ENCODE measurements around the gene TRIM27.

The TRIM27 gene

DNA sequence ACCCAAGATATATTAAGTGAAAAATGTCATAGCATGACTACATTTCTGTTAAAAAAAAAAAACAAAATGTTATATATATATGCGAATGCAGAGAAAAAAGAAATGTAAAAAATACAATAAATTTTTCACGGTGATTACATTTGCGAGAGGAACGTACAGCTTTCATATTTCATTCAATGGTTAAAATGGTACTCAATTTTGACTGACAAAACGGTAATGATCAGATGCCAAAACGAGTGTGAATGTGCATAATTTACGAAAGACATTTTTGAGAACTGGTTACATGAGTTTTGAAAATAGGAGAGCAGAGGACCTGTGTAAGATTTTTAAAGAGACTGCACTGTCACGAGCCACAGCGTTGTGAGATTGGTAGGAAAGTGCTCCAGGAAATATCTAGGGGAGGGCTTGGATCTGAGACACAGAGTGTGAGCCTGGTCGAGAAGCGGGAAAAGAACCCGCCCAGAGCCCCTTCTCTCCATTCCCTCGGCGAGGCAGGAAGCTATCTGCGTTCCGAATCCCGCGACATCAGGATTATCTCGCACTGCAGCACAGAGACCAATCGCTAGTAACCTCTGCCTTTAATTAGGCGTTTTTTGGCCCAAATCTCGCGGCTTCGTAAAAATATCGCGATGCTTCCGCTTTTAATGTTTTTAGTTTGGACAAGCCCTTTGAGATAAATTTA, 28.5 kb downstream of the TRIM27 start:
- TF ChIP-seq Cebpa-rat (IDR thresholded peaks at IDR 0.05) = no peak
- Histone ChIP-seq H3K9ac (peak overlapping the region; percentile 89 to 97 (median 95)), H3K36me3 (peaks cover 4 to 14% (median 11%) of the 10 kb centered on the region in 11 experiments; a peak in 17 of 22 replicates), H3K4me1 (peaks cover 2 to 26% (median 15%) of the 10 kb centered on the region in 10 experiments; a peak in 18 of 20 replicates), H3K4me2 (peak overlapping the region; percentile 61 to 95 (median 82)), H3K4me3 (peak overlapping the region; percentile 67 to 81 (median 74)), H3K27me3 (no peaks in the 10 kb centered on the region), H3K9me3 (replicated peaks in 1 of 11) (peaks cover 0 to 10% (median 5%) of the 10 kb centered on the region in 11 experiments; a peak in 8 of 22 replicates), H3K27ac (peak overlapping the region; percentile 87 to 98 (median 96)), H4K20me1 (no peaks in the 10 kb centered on the region; a peak in 1 of 22 replicates)

DNA sequence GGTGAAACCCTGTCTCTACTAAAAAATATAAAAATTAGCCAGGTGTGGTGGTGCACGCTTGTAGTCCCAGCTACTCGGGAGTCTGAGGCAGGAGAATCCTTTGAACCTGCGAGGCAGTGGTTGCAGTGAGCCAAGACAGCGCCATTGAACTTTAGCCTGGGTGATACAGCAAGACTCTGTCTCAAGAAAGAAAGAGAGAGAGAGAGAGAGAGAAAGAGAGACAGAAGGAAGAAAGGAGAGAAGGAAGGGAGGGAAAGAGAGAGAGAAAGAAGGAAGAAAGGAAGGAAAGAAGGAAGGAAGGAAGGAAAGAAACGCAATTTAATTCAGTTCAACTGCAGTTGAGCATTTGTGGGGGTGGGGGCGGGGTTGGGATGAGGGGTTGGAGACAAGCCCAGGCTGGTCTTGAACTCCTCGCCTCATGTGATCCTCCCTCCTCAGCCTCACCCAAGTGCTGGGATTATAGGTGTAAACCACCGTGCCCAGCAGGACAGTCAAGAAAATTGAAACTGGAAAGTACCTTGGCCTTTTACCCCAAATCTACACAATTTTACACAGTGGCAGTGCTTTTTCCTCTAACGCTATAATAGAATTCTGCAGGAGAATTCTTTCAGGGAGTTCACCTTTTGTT, 30.5 kb downstream of the TRIM27 start:
- Histone ChIP-seq H3K9me3 (replicated peaks in 1 of 11) (peaks cover 0 to 11% (median 6%) of the 10 kb centered on the region in 11 experiments; a peak in 10 of 22 replicates), H3K4me3 (no peak overlapping the region), H3K27ac (no peak overlapping the region), H3K27me3 (no peaks in the 10 kb centered on the region), H4K20me1 (no peaks in the 10 kb centered on the region), H3K36me3 (no peaks in the 10 kb centered on the region), H3K9ac (no peak overlapping the region), H3K4me2 (no peak overlapping the region), H3K4me1 (peaks cover 3 to 18% (median 10%) of the 10 kb centered on the region in 10 experiments; a peak in 12 of 20 replicates)
- no peak for TF ChIP-seq Cebpa-rat (IDR thresholded peaks at IDR 0.05)

DNA sequence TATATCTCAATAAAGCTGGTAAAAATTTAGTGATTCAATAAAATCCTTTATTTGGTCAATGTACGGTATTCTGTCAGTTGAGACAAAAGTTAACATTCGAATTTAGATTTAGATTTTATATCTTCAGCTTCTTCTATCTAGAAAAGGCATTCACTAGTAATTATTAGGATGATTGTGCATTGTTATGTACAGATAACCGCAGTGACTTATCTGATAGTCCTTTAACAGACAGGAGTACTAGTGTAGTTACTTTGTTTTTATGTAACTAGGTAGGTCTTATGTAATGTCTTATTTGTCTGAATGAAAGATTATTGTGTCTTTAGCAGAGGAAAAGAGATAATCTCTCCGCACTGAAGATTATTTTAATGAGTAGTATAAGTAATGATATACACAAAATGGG, 31.3 kb downstream of the TRIM27 start:
- H3K4me1 ChIP-seq = peaks cover 0 to 13% (median 6%) of the 10 kb centered on the region in 10 experiments; a peak in 9 of 20 replicates
- no peaks in the 10 kb centered on the region for H3K27me3 ChIP-seq
- H3K27ac ChIP-seq = no peak overlapping the region
- no peak overlapping the region for H3K4me3 ChIP-seq
- H3K9me3 ChIP-seq (replicated peaks in 1 of 11) = peaks cover 0 to 11% (median 6%) of the 10 kb centered on the region in 11 experiments; a peak in 10 of 22 replicates
- H3K4me2 ChIP-seq = peak overlapping the region in 4 of 11 experiments; percentile 11 to 46 (median 20); a peak in 2 of 22 replicates
- H3K36me3 ChIP-seq = no peaks in the 10 kb centered on the region
- H3K9ac ChIP-seq = no peak overlapping the region
- TF ChIP-seq Cebpa-rat (IDR thresholded peaks at IDR 0.05) = no peak
- no peaks in the 10 kb centered on the region for H4K20me1 ChIP-seq

DNA sequence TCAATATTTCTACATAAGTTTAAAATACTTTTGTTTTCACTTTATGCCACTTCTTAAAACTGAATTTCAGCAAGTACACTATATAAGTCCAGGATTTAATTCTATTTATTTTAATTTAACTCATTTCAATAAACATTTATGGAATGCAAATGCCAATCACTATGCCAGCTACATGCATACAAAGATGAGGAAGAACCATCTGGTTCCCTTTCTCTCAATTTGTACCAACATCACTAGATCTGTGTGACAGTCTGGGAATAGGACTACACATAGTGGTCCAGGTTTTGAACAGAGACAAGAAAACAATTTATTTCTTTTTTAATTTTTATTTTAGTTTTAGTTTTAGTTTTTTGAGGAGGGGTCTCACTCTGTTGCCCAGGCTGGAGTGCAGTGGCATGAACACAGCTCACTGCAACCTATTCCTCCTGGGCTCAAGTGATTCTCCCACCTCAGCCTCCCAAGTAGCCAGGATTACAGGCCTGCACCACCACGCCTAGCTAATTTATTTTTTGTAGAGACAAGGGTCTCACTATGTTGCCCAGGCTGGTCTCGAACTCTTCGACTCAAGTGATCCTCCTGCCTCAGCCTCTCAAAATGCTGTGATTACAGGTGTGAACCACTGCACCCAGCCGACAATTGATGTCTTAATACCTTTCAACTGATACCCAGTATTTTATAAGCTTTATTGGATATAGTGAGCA, 35.8 kb downstream of the TRIM27 start:
- Histone ChIP-seq H3K9me3 (replicated peaks in 1 of 11) (peaks cover 15 to 36% (median 30%) of the 10 kb centered on the region in 11 experiments), H3K4me1 (peaks cover 0 to 20% (median 13%) of the 10 kb centered on the region in 10 experiments; a peak in 15 of 20 replicates), H4K20me1 (no peaks in the 10 kb centered on the region), H3K4me3 (no peak overlapping the region), H3K9ac (no peak overlapping the region), H3K36me3 (no peaks in the 10 kb centered on the region), H3K27me3 (no peaks in the 10 kb centered on the region), H3K4me2 (no peak overlapping the region), H3K27ac (no peak overlapping the region)
- no peak for TF ChIP-seq Cebpa-rat (IDR thresholded peaks at IDR 0.05)

DNA sequence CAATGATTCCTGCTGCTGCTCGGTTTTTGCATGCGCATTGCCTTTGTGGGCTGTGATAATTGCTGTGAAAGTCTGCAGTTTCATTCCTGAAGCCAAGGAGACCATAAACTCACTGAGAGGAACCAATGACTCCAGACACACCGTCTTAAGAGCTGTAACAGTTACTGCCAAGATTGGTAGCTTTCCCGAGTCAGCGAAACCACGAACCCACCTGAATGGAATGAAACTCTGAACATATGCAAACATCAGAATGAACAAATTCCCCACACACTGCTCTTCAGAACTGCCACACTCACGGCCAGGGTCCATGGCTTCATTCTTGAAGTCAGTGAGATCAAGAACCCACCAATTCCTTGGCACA, 37.7 kb downstream of the TRIM27 start:
- no peaks in the 10 kb centered on the region for H3K27me3 ChIP-seq
- H3K4me3 ChIP-seq = no peak overlapping the region; a peak in 1 of 20 replicates
- peaks cover 15 to 31% (median 25%) of the 10 kb centered on the region in 11 experiments for H3K9me3 ChIP-seq (replicated peaks in 1 of 11)
- no peak overlapping the region for H3K4me2 ChIP-seq
- H4K20me1 ChIP-seq = no peaks in the 10 kb centered on the region
- no peak overlapping the region for H3K27ac ChIP-seq
- peaks cover 0 to 12% (median 9%) of the 10 kb centered on the region in 10 experiments; a peak in 14 of 20 replicates for H3K4me1 ChIP-seq
- no peak for TF ChIP-seq Cebpa-rat (IDR thresholded peaks at IDR 0.05)
- no peaks in the 10 kb centered on the region for H3K36me3 ChIP-seq
- H3K9ac ChIP-seq = no peak overlapping the region

DNA sequence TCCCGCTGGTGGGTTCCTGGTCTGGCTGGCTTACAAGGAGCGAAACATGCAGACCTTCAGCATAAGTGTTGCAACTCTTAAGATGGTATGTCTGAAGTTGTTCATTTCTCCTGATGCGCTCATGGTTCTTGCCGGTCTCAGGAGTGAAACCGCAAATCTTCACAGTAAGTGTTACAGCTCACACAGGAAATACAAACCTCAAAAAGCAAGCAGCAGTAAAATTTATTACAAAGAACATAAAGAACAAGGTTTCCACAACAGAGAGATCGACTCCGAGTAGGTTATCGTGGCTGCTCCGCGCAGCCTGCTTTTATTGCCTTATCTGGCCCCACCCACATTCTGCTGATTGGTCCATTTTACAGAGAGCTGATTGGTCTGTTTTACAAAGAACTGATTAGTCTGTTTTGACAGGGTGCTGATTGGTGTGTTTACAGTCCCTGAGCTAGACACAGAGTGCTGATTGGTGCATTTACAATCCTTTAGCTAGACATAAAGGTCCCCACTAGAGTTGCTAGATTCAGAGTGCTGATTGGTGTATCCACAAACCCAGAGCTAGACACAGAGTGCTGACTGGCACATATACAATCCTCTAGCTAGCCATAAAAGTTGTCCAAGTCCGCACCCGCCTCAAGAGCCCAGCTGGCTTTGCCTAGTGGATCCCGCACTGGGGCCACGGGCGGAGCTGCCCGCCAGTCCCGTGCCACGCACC, 39.2 kb downstream of the TRIM27 start:
- peak overlapping the region; percentile 34 to 67 (median 50); a peak in 19 of 20 replicates for H3K4me3 ChIP-seq
- no peaks in the 10 kb centered on the region for H4K20me1 ChIP-seq
- no peaks in the 10 kb centered on the region for H3K27me3 ChIP-seq
- peak overlapping the region in 8 of 11 experiments; percentile 2 to 57 (median 41); a peak in 12 of 22 replicates for H3K9ac ChIP-seq
- peaks cover 15 to 35% (median 25%) of the 10 kb centered on the region in 11 experiments for H3K9me3 ChIP-seq (replicated peaks in 1 of 11)
- peaks cover 0 to 19% (median 9%) of the 10 kb centered on the region in 10 experiments; a peak in 14 of 20 replicates for H3K4me1 ChIP-seq
- TF ChIP-seq Cebpa-rat (IDR thresholded peaks at IDR 0.05) = peak in 9 of 11 experiments; percentile 47 to 96 (median 60); a peak in 14 of 22 replicates
- peak overlapping the region in 9 of 11 experiments; percentile 18 to 67 (median 48); a peak in 15 of 22 replicates for H3K27ac ChIP-seq
- no peaks in the 10 kb centered on the region for H3K36me3 ChIP-seq
- peak overlapping the region; percentile 40 to 79 (median 57) for H3K4me2 ChIP-seq

DNA sequence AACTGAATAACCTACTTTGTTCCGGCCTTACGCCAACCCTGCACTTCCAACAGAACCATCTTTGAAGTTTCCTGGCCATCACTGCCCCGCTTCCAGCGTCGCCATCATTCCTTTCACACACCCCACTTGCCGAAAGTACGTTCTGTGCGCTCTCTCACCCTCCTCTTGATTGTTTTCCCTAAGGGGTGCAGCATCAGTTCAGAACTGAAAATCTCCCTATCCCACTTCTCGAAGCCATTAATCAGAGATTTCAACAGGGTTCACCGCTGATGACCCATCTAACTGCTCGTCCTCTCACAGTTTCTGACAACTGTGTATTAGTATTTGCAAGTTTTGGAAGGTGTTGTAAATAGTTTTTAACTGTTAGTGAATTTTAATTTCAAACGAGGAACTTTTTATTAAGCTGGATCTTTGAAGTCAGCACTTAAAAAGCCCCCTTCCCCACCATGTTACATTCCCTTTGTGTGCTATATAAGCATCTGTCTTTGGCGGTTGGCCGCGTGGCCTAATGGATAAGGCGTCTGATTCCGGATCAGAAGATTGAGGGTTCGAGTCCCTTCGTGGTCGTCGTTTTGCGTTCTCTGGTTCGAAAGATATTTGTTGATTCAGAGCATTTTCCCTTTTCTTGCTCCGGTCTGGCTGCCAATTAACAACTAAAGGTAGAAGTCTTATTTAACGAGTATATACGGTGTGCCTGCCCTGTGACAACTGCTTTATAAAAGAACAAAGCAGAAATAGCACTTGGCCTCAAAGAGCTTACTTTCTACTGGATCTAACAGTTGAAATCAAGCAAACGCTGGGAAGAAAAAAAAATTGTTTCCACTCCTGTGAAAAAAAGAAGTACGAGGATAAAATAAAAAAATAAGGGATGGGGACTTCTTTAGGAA, 42.6 kb downstream of the TRIM27 start:
- no peaks in the 10 kb centered on the region for H3K27me3 ChIP-seq
- peak overlapping the region in 9 of 11 experiments; percentile 34 to 66 (median 57); a peak in 13 of 22 replicates for H3K9ac ChIP-seq
- H3K4me2 ChIP-seq = peak overlapping the region; percentile 31 to 69 (median 53); a peak in 21 of 22 replicates
- no peaks in the 10 kb centered on the region for H4K20me1 ChIP-seq
- H3K36me3 ChIP-seq = no peaks in the 10 kb centered on the region
- peaks cover 0 to 47% (median 35%) of the 10 kb centered on the region in 10 experiments; a peak in 16 of 20 replicates for H3K4me1 ChIP-seq
- peak overlapping the region in 6 of 11 experiments; percentile 14 to 55 (median 40); a peak in 5 of 22 replicates for H3K27ac ChIP-seq
- peaks cover 15 to 25% (median 17%) of the 10 kb centered on the region in 11 experiments for H3K9me3 ChIP-seq (replicated peaks in 1 of 11)
- peak overlapping the region; percentile 44 to 68 (median 56) for H3K4me3 ChIP-seq
- TF ChIP-seq Cebpa-rat (IDR thresholded peaks at IDR 0.05) = no peak

Data from BLaER1 treated with 17β-estradiol and CSF1 and Interleukin-3, amounts not matched to agents 10 nM and 100 nM (cell line).